Measurements from ENCODE around the gene SPACA1. TPM values are rescaled to one million over a fixed set of nuclear protein-coding genes. Genes with fewer than 3 reads are reported as not detected.

The SPACA1 gene
- total RNA-seq, 4 donors from 2014 or later = not detected

GRCh38 chr6:88072462-88072861 is 24.8 kb downstream of the SPACA1 start:
- intact Hi-C loops (cut with DNase I; ENCODE audit: low total_unique reads) = no loop called here
- no peak for DNase-seq (ENCODE audit: low spot score in 2 of 2)
- no peak overlapping the region for H3K4me3 ChIP-seq (ENCODE audit: low read depth, poor library complexity, severe bottlenecking)
- WGBS, 2 donors = 96 to 97% methylated on average over 1 of the region's 1 CpG
- TF ChIP-seq CTCF (IDR thresholded peaks at IDR 0.05) = no peak
- no peak for TF ChIP-seq POLR2A (IDR thresholded peaks at IDR 0.05)

- no peak overlapping the region for H3K4me3 ChIP-seq (ENCODE audit: low read depth, poor library complexity, severe bottlenecking)
- TF ChIP-seq CTCF (IDR thresholded peaks at IDR 0.05) (no peak), POLR2A (IDR thresholded peaks at IDR 0.05) (no peak)
- no peak for DNase-seq (ENCODE audit: low spot score in 2 of 2)
- WGBS, 2 donors = 61 to 89% methylated on average over 1 of the region's 1 CpG
- intact Hi-C loops (cut with DNase I; ENCODE audit: low total_unique reads) = no loop called here
These were observed 27.1 kb downstream of the SPACA1 start for GRCh38 chr6:88074791-88075190.

- DNase-seq (ENCODE audit: low spot score in 2 of 2) = no peak
- intact Hi-C loops (cut with DNase I; ENCODE audit: low total_unique reads) = no loop called here
- TF ChIP-seq POLR2A (IDR thresholded peaks at IDR 0.05) (no peak), CTCF (IDR thresholded peaks at IDR 0.05) (no peak)
- WGBS, 2 donors = 80 to 81% methylated on average over 3 of the region's 3 CpGs
- H3K4me3 ChIP-seq (ENCODE audit: low read depth, poor library complexity, severe bottlenecking) = no peak overlapping the region
These were observed 29.7 kb downstream of the SPACA1 start for GRCh38 chr6:88077305-88077704.

- 94 to 100% methylated on average over 2 of the region's 2 CpGs for WGBS, 2 donors
- DNase-seq (ENCODE audit: low spot score in 2 of 2) = no peak
- TF ChIP-seq POLR2A (IDR thresholded peaks at IDR 0.05) (no peak), CTCF (IDR thresholded peaks at IDR 0.05) (no peak)
- H3K4me3 ChIP-seq (ENCODE audit: low read depth, poor library complexity, severe bottlenecking) = no peak overlapping the region
- intact Hi-C loops (cut with DNase I; ENCODE audit: low total_unique reads) = no loop called here
These were observed 39.2 kb downstream of the SPACA1 start for GRCh38 chr6:88086792-88087191.

- H3K4me3 ChIP-seq (ENCODE audit: low read depth, poor library complexity, severe bottlenecking) = no peak overlapping the region
- intact Hi-C loops (cut with DNase I; ENCODE audit: low total_unique reads) = no loop called here
- TF ChIP-seq CTCF (IDR thresholded peaks at IDR 0.05) = no peak
- no peak for TF ChIP-seq POLR2A (IDR thresholded peaks at IDR 0.05)
- DNase-seq (ENCODE audit: low spot score in 2 of 2) = no peak
- 74 to 81% methylated on average over 2 of the region's 2 CpGs for WGBS, 2 donors
These were observed 42.1 kb downstream of the SPACA1 start for GRCh38 chr6:88089708-88090107.

- intact Hi-C loops (cut with DNase I; ENCODE audit: low total_unique reads) = no loop called here
- TF ChIP-seq CTCF (IDR thresholded peaks at IDR 0.05) (no peak), POLR2A (IDR thresholded peaks at IDR 0.05) (no peak)
- no peak for DNase-seq (ENCODE audit: low spot score in 2 of 2)
- no peak overlapping the region for H3K4me3 ChIP-seq (ENCODE audit: low read depth, poor library complexity, severe bottlenecking)
- 87 to 89% methylated on average over 7 of the region's 7 CpGs for WGBS, 2 donors
These were observed 58.2 kb downstream of the SPACA1 start for GRCh38 chr6:88105741-88106340.
